GM21717 (cell line): ENCODE measurements around the gene SDS.
A peak's percentile ranks its signal among the peaks of the same experiment; 100 is the strongest.

Experiments used
- ATAC-seq: cut with Tn5 transposase; IDR thresholded peaks from one replicate; pipeline ENCODE4 v1.9.1; 2021; ENCODE audit warnings: mild to moderate bottlenecking, moderate library complexity; ENCODE audit not compliant: unreplicated experiment

SDS gene

GRCh38 chr12:113401066-113402000, 2.4 kb downstream of the SDS start:
- ATAC-seq: no peak

- no peak for ATAC-seq
Observed at GRCh38 chr12:113400362-113400761, 3.3 kb downstream of the SDS start.

GRCh38 chr12:113399490-113399889, 4.2 kb downstream of the SDS start:
- no peak for ATAC-seq

GRCh38 chr12:113398346-113399290, 5.1 kb downstream of the SDS start:
- ATAC-seq: no peak

DNA sequence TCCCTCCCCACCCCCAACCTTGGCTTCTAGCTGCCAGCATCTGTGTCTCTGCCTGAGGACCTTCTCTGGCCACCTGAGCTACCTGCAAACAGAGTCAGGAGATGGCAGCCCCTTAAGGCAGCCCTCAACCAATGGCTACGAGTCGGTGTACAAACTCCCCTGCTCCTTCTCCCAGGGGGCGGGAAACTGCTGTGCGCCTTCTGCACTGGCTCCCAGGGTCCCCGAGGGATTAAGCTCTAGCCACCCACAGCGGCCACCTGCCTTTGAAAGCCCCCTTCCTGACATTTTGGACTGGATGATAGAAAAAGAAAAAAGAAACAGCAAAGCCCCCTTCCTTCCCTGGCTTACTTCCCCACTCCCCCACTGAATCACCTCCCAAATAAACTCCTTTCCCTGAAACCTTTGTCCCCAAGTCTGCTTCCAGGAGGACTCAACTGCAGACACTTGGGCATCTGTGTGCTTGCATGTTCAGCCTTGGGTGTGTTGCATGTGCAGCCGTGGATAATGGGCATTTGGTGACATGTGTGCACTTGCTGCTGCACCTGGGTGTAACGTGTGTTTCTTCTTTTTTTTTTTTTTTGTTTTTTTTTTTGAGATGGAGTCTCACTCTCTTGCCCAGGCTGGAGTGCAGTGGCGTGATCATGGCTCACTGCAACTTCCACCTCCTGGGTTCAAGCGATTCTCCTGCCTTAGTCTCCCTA, 6.0 kb downstream of the SDS start:
- no peak for ATAC-seq

GRCh38 chr12:113396828-113397496, 6.7 kb downstream of the SDS start:
- no peak for ATAC-seq

- ATAC-seq: no peak
Observed at GRCh38 chr12:113396200-113396599, 7.5 kb downstream of the SDS start.

DNA sequence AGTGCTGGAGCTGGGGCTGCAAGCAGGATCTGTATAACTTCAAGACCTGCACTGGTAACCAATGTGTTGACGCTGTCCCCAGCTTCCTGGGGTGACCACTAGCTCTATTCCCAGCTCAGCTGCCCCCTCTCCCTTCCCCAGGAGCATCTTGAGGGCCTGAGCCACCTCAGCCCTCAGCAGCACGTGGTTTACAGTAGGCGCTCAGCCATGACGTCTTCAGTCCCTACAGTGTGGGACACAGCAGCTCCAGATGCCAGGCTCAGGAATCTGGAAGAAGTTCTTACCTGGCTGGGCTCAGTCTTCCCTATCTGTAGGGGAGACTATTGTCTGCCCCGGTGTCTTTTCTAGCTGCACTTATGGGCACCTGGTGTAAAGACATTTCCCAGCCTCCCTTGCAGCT, 8.6 kb downstream of the SDS start:
- ATAC-seq: no peak

- ATAC-seq: no peak
Observed at GRCh38 chr12:113393749-113394148, 9.9 kb downstream of the SDS start.

DNA sequence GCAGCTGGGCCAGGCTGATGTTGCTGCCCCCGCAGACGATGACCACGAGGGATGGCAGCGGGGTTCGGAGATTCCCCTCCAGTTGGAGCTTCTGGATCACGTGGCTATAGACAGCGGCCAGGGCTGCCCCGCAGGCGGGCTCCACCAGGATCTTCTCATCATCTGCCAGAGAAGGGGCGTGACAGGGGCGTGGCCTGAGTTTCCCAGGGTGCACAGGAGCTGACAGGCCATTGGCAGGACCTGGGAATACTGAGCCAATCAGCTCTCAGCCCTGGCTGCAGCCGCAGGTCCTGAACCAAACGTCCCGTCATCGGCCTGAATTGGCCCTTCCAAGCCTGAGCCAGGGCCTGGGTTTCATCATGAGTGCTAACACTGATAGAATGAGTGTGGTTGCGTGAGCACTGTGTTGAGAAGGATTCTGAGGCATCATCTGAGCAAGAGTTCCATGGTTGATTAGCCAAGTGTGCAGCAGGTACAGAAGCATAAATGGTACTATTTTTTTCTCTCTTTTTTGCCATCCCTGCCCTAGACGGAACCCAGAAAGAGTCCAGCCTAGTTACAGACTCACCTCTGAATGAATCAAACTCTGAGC, 10.6 kb downstream of the SDS start:
- ATAC-seq: peak; percentile 43

DNA sequence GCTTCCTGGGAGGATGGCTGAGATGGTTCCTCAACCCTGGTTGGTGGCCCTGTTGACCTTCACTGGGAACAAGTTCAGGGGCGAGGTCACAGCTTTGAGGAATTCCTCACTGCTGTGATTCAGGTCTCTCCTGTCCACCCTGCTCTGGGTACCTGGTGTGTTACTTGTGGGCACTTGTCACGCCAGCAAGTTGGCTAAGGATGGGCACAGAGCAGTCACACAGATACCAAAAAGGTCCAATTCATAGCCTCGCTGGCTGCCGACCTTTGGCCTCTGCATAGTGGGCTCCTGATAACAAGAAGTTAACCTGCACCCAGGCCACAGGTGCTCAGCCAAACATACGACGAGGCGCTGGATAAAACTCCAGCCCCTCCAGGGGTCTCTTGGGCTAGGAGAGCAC, 11.2 kb downstream of the SDS start:
- ATAC-seq: no peak

- no peak for ATAC-seq
Observed at GRCh38 chr12:113391650-113392337, 11.9 kb downstream of the SDS start.

- no peak for ATAC-seq
Observed at GRCh38 chr12:113391145-113391544, 12.5 kb downstream of the SDS start.

GRCh38 chr12:113390064-113391043, 13.3 kb downstream of the SDS start:
- ATAC-seq: no peak

- ATAC-seq: no peak
Observed at GRCh38 chr12:113388351-113388750, 15.3 kb downstream of the SDS start.

DNA sequence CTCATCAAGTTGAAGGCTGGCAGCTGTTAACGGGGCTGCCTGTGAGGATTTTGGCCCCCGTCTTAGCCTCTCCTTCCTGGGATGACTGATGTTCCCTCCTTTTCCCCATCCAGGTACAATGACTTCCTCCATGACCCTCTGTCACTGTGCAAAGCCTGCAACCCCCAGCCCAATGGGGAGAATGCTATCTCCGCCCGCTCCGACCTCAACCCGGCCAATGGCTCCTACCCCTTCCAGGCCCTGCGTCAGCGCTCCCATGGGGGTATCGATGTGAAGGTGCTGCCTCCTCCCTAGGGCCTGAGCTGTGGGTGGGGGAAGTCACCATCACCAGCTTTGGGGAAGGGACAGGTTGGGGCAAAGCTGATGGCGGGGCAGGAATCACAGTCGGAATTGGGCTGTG, 16.1 kb downstream of the SDS start:
- ATAC-seq: no peak

DNA sequence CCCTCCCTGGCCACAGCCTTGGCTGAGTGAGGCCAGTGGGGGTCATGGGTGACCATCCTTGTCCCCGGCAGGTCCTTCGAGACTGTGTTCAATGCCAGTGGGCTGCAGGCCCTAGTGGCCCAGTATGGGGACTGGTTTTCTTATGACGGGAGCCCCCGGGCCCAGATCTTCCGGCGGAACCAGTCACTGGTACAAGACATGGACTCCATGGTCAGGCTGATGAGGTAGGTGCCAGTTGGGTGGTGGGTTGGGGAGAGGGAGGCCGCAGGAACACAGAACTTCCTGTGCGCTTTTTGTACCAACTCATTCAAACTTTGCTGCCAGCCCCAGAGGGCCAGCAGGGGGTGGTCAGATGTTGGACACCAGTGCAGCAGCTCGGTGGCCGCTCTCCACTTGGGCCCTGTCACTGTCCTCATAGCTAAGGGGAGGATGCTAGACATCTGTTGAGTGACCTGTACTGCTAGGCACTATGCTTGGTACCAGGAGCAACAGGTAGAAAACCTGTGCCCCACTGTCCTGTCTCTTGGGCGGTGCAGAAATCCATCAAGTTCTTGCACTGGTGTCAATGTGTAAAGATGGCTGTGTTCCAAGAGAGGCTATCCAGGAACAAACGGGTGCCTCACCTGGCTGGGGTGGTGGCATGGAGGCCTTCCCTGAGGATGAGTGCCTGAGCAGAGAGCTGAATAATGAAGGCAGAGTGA, 16.7 kb downstream of the SDS start:
- no peak for ATAC-seq
